ENCODE results near the gene NKD2. TPM values are rescaled to one million over a fixed set of nuclear protein-coding genes. Genes with fewer than 3 reads are reported as not detected.

Gene NKD2
- total RNA-seq, 3 donors from 2014 or later (not counting 1 experiment from before 2014, with no cell fraction given): not detected

DNA sequence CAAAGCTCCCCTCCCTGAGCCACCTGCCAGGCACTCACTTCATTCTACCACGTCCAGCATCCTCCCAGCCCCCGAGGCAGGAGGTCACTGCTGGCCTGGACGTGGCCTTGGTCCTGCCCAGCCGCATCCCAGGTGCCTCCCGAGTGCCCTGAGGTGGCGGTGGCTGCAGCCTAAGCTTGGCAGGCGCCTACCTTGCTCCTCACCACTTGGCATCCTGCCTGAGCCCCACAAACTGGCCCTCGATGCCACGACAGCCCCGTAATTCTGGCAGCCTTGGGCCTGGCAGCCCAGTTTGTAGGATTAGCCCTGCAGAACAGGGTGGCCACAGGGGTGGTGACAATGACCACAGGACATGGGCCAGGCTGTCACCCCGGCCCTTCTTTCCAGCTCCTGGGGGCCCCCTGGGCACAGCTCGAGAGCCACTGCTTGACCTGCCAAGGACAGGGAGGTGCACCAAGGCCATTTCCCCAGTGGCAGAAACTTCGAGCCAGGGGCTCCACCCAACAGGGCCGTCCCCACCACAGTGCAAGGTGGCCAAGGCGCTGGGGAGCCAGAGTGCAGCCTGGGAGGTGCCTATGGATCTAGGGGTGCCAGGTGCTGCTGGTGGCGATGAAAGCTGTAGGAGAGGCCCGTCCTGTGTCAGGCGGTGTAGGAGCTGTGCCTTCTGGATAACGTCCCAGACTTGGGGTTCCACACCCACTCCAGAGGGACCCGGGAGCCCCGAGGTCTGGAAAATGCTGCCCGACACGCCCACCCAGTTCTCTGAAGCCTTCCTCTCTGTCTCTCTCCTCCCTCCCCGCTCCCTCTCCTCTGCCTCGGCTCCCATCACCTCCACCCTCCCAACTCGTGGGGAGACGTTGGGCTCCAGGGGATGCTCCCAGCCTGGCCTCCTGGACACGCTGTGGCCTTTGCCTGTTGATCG is 18.4 kb downstream of the NKD2 start:
- no peaks in the 10 kb centered on the region for H3K27me3 Mint-ChIP-seq (ENCODE audit: low read depth in 2 of 2)
- 90% methylated on average over 29 of the region's 29 CpGs for WGBS (ENCODE audit: insufficient coverage)
- H3K9me3 Mint-ChIP-seq: no peaks in the 10 kb centered on the region

DNA sequence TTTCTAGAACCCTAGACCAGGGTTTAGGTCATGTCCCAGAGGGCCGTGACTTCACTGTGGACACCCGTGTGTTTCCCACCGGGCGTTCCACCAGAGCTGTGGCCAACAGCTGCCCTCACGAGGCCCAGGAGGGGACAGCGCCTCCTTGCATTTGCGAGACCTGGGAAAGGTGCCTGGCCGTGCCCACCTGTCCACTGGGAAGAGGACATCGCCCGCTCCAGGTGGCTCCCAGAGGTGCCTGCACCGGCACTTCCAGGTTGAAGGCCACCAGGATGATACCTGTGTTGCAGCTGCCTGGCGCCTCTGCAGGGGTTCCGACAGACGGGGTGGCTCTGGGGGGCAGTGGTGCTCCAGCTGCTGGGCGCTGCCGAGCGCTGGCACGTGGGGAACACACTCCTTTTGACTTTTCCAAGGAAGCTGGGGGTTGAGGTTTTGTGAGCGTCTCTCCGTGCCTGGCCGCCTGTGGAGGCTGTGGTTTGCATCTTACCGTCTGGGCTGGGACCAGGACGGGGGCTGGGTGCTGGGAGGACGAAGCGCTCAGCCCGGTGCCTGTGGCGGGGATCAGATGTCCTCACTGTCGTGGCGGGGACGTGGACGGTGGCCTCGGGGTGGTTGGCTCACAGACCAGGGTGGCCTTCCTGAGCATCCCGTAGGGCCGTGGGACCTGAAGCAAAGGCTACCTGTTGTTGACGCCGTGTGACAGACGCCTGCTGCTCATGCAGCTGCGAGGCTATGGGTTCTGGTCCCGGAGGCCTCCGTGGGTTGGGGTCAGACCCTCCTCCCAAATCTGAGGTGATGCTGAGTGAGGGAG is 19.2 kb downstream of the NKD2 start:
- H3K4me3 ChIP-seq (ENCODE audit: low read length): no peak overlapping the region
- H3K27me3 Mint-ChIP-seq (ENCODE audit: low read depth in 2 of 2): no peaks in the 10 kb centered on the region
- H3K27ac Mint-ChIP-seq: no peak overlapping the region
- H3K4me1 Mint-ChIP-seq: no peaks in the 10 kb centered on the region
- no peak overlapping the region for H3K4me3 Mint-ChIP-seq
- TF ChIP-seq, protein P1, sequence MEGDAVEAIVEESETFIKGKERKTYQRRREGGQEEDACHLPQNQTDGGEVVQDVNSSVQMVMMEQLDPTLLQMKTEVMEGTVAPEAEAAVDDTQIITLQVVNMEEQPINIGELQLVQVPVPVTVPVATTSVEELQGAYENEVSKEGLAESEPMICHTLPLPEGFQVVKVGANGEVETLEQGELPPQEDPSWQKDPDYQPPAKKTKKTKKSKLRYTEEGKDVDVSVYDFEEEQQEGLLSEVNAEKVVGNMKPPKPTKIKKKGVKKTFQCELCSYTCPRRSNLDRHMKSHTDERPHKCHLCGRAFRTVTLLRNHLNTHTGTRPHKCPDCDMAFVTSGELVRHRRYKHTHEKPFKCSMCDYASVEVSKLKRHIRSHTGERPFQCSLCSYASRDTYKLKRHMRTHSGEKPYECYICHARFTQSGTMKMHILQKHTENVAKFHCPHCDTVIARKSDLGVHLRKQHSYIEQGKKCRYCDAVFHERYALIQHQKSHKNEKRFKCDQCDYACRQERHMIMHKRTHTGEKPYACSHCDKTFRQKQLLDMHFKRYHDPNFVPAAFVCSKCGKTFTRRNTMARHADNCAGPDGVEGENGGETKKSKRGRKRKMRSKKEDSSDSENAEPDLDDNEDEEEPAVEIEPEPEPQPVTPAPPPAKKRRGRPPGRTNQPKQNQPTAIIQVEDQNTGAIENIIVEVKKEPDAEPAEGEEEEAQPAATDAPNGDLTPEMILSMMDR (IDR thresholded peaks at IDR 0.05): no peak
- WGBS (ENCODE audit: insufficient coverage): 86% methylated on average over 40 of the region's 40 CpGs
- H3K36me3 ChIP-seq (ENCODE audit: control insufficient read depth, insufficient read depth, low read length): no peaks in the 10 kb centered on the region
- no peaks in the 10 kb centered on the region for H3K4me1 ChIP-seq (ENCODE audit: control insufficient read depth, insufficient read depth, low read length)
- no peak overlapping the region for H3K27ac ChIP-seq (ENCODE audit: low read length)
- ATAC-seq (peak in 1 of 3 donors; percentile 11), DNase-seq (no peak)
- no peaks in the 10 kb centered on the region for H3K9me3 Mint-ChIP-seq
- H3K36me3 Mint-ChIP-seq: no peaks in the 10 kb centered on the region
- no peaks in the 10 kb centered on the region for H3K27me3 ChIP-seq (ENCODE audit: control insufficient read depth, insufficient read depth, low read length)
- H3K9me3 ChIP-seq (ENCODE audit: control insufficient read depth, insufficient read depth, low read length): no peaks in the 10 kb centered on the region
- intact Hi-C loops (cut with micrococcal nuclease): no loop called here

More for the DNA sequence above, 18.4 kb downstream of the NKD2 start:
- Histone ChIP-seq H3K27ac (ENCODE audit: low read length) (no peak overlapping the region), H3K36me3 (ENCODE audit: control insufficient read depth, insufficient read depth, low read length) (no peaks in the 10 kb centered on the region), H3K4me1 (ENCODE audit: control insufficient read depth, insufficient read depth, low read length) (no peaks in the 10 kb centered on the region), H3K4me3 (ENCODE audit: low read length) (no peak overlapping the region), H3K9me3 (ENCODE audit: control insufficient read depth, insufficient read depth, low read length) (no peaks in the 10 kb centered on the region), H3K27me3 (ENCODE audit: control insufficient read depth, insufficient read depth, low read length) (no peaks in the 10 kb centered on the region)
- no peak overlapping the region for H3K27ac Mint-ChIP-seq
- intact Hi-C loops (cut with micrococcal nuclease): no loop called here
- H3K4me3 Mint-ChIP-seq: no peak overlapping the region
- TF ChIP-seq, protein P1 (IDR thresholded peaks at IDR 0.05): no peak
- ATAC-seq (peak in 1 of 3 donors; percentile 3), DNase-seq (no peak)
- H3K36me3 Mint-ChIP-seq: no peaks in the 10 kb centered on the region
- no peaks in the 10 kb centered on the region for H3K4me1 Mint-ChIP-seq

DNA sequence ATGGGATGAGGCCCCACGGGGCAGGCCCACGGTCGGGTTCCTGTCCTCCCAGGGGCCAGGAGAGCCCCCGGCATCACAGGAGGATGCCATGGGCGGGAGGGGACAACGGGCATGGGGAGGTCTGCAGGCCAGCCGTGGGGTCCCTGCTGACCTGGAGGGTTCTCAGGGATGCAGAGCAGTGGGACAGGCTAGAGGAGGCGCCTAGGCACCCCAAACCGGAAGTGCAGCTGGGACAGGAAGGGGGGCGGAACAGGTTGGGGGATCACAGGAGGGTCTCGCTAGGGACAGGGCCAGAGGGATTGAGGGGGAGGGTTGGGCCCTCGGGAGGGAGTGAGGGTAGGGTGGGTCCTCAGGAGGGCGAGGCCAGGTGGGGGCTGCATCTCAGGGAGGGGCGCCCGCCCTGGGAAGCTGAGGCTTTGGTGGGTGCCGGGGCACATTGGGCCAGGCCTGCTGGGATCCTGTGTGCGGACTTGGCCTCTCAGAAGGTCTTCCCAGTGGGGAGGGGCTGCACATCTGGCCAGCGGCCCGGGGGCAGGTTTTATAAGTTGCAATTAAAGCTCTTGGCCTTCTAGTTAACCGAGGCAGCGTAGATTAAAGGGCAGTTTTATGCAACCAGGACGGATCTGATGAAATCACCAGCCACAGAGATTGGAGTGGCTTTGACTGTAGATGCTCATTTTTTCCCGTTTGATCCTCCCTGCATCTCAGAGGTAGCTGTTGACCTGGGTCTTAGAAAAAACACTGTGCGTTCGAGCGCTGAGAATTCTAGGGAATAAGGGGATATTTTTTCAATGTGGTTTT is 20.1 kb downstream of the NKD2 start:
- no peak overlapping the region for H3K4me3 ChIP-seq (ENCODE audit: low read length)
- H3K36me3 Mint-ChIP-seq: no peaks in the 10 kb centered on the region
- no peak overlapping the region for H3K27ac ChIP-seq (ENCODE audit: low read length)
- H3K27ac Mint-ChIP-seq: no peak overlapping the region
- peaks cover under 1% of the 10 kb centered on the region for H3K27me3 ChIP-seq (ENCODE audit: control insufficient read depth, insufficient read depth, low read length)
- H3K4me3 Mint-ChIP-seq: no peak overlapping the region
- no peaks in the 10 kb centered on the region for H3K9me3 Mint-ChIP-seq
- ATAC-seq (no peak), DNase-seq (no peak)
- no peaks in the 10 kb centered on the region for H3K4me1 Mint-ChIP-seq
- no peaks in the 10 kb centered on the region for H3K27me3 Mint-ChIP-seq (ENCODE audit: low read depth in 2 of 2)
- H3K4me1 ChIP-seq (ENCODE audit: control insufficient read depth, insufficient read depth, low read length): no peaks in the 10 kb centered on the region
- TF ChIP-seq, protein P1 (IDR thresholded peaks at IDR 0.05): no peak
- intact Hi-C loops (cut with micrococcal nuclease): no loop called here
- WGBS (ENCODE audit: insufficient coverage): 84% methylated on average over 26 of the region's 26 CpGs
- H3K9me3 ChIP-seq (ENCODE audit: control insufficient read depth, insufficient read depth, low read length): no peaks in the 10 kb centered on the region
- H3K36me3 ChIP-seq (ENCODE audit: control insufficient read depth, insufficient read depth, low read length): no peaks in the 10 kb centered on the region
